ENCODE results near the gene BABAM2. TPM values are rescaled to one million over a fixed set of nuclear protein-coding genes. Genes with fewer than 3 reads are reported as not detected.

Gene BABAM2
- total RNA-seq: 10 to 100 TPM; 41.9 to 49.7 TPM

GRCh38 chr2:27890146-27890923 is at the start of gene BABAM2, which contains the start of gene RBKS:
Gene BABAM2 (plus strand): TSS chr2:27890729. CDS start chr2:27894557, 3,828 bp downstream.
Gene RBKS (minus strand): TSS chr2:27890387. CDS start chr2:27890345, 42 bp downstream.
- CTCF ChIA-PET: interaction anchor here (1.3 to 1.4 kb wide), 4 partner anchors 10 to 501 kb away, joined by 3 to 6 read pairs (median 5); no protein-coding TSS in a partner anchor
- H3K9me3 Mint-ChIP-seq: no peaks in the 10 kb centered on the region

GRCh38 chr2:27842894-27843293 is 47.6 kb upstream of the BABAM2 start:
- Mint-ChIP-seq H3K4me1 (no peaks in the 10 kb centered on the region), H3K36me3 (ENCODE audit: low read depth) (no peaks in the 10 kb centered on the region), H3K27ac (no peak overlapping the region), H3K27me3 (no peaks in the 10 kb centered on the region), H3K9me3 (no peaks in the 10 kb centered on the region), H3K4me3 (no peak overlapping the region)
- POLR2A ChIA-PET: no interaction called here
- CTCF ChIA-PET: interaction anchor here (1.4 kb wide), 1 partner anchor 10 kb away, joined by 4 read pairs; no protein-coding TSS in a partner anchor
- DNase-seq: no peak

More at GRCh38 chr2:27890146-27890923, at the start of gene BABAM2, which contains the start of gene RBKS:
- peak; percentile 86 for DNase-seq
- Mint-ChIP-seq H3K4me3 (peak within 1 kb of the TSS; percentile 92), H3K36me3 (ENCODE audit: low read depth) (peaks cover 17% of the 10 kb centered on the region), H3K4me1 (peaks cover 56% of the 10 kb centered on the region), H3K27me3 (peaks cover 2% of the 10 kb centered on the region), H3K27ac (peak within 1 kb of the TSS; percentile 98)
- POLR2A ChIA-PET: no interaction called here

GRCh38 chr2:27843992-27844391 is 46.5 kb upstream of the BABAM2 start:
- Mint-ChIP-seq H3K36me3 (ENCODE audit: low read depth) (no peaks in the 10 kb centered on the region), H3K27ac (no peak overlapping the region), H3K4me3 (no peak overlapping the region), H3K27me3 (no peaks in the 10 kb centered on the region), H3K4me1 (no peaks in the 10 kb centered on the region), H3K9me3 (no peaks in the 10 kb centered on the region)
- CTCF ChIA-PET: interaction anchor here (0.6 kb wide), 1 partner anchor 678 kb away, joined by 3 read pairs; no protein-coding TSS in a partner anchor
- POLR2A ChIA-PET: no interaction called here
- no peak for DNase-seq

GRCh38 chr2:27844821-27845255 is 45.7 kb upstream of the BABAM2 start:
- H3K27ac Mint-ChIP-seq: no peak overlapping the region
- H3K9me3 Mint-ChIP-seq: no peaks in the 10 kb centered on the region
- no peak for DNase-seq
- CTCF ChIA-PET: interaction anchor here (0.6 to 1.3 kb wide), 2 partner anchors 12 to 1993 kb away, joined by 3 to 4 read pairs; no protein-coding TSS in a partner anchor
- POLR2A ChIA-PET: no interaction called here
- no peaks in the 10 kb centered on the region for H3K36me3 Mint-ChIP-seq (ENCODE audit: low read depth)
- H3K4me1 Mint-ChIP-seq: no peaks in the 10 kb centered on the region
- no peak overlapping the region for H3K4me3 Mint-ChIP-seq
- no peaks in the 10 kb centered on the region for H3K27me3 Mint-ChIP-seq

- DNase-seq: no peak
- no peaks in the 10 kb centered on the region for H3K27me3 Mint-ChIP-seq
- POLR2A ChIA-PET: no interaction called here
- no peaks in the 10 kb centered on the region for H3K9me3 Mint-ChIP-seq
- no peaks in the 10 kb centered on the region for H3K36me3 Mint-ChIP-seq (ENCODE audit: low read depth)
- no peak overlapping the region for H3K4me3 Mint-ChIP-seq
- H3K27ac Mint-ChIP-seq: no peak overlapping the region
- CTCF ChIA-PET: interaction anchor here (0.5 to 1.1 kb wide), 3 partner anchors 9 to 709 kb away, joined by 3 read pairs; no protein-coding TSS in a partner anchor
- H3K4me1 Mint-ChIP-seq: no peaks in the 10 kb centered on the region
These were observed 43.2 kb upstream of the BABAM2 start for GRCh38 chr2:27847333-27847732.

- Mint-ChIP-seq H3K27ac (no peak overlapping the region), H3K4me3 (no peak overlapping the region), H3K36me3 (ENCODE audit: low read depth) (no peaks in the 10 kb centered on the region), H3K4me1 (no peaks in the 10 kb centered on the region), H3K9me3 (no peaks in the 10 kb centered on the region), H3K27me3 (no peaks in the 10 kb centered on the region)
- ChIA-PET POLR2A (no interaction called here), CTCF (no interaction called here)
- no peak for DNase-seq
These were observed 40.8 kb upstream of the BABAM2 start for GRCh38 chr2:27849558-27850205.

GRCh38 chr2:27852691-27853090 is 37.8 kb upstream of the BABAM2 start:
- Mint-ChIP-seq H3K4me3 (no peak overlapping the region), H3K27ac (no peak overlapping the region), H3K4me1 (peaks cover 2% of the 10 kb centered on the region), H3K36me3 (ENCODE audit: low read depth) (peaks cover 10% of the 10 kb centered on the region), H3K27me3 (no peaks in the 10 kb centered on the region), H3K9me3 (peaks cover 14% of the 10 kb centered on the region)
- ChIA-PET CTCF (no interaction called here), POLR2A (no interaction called here)
- DNase-seq: no peak

- H3K36me3 Mint-ChIP-seq (ENCODE audit: low read depth): peaks cover 11% of the 10 kb centered on the region
- no peak for DNase-seq
- H3K27ac Mint-ChIP-seq: no peak overlapping the region
- ChIA-PET POLR2A (no interaction called here), CTCF (no interaction called here)
- peaks cover 6% of the 10 kb centered on the region for H3K4me1 Mint-ChIP-seq
- peaks cover 15% of the 10 kb centered on the region for H3K9me3 Mint-ChIP-seq
- H3K4me3 Mint-ChIP-seq: no peak overlapping the region
- no peaks in the 10 kb centered on the region for H3K27me3 Mint-ChIP-seq
These were observed 36.2 kb upstream of the BABAM2 start for GRCh38 chr2:27854229-27854862.

GRCh38 chr2:27855476-27855875 is 35.1 kb upstream of the BABAM2 start:
- H3K9me3 Mint-ChIP-seq: peaks cover 15% of the 10 kb centered on the region

GRCh38 chr2:27856386-27856785 is 34.1 kb upstream of the BABAM2 start:
- ChIA-PET POLR2A (no interaction called here), CTCF (interaction anchor here (0.8 to 1.5 kb wide), 3 partner anchors 9 to 106 kb away, joined by 3 to 4 read pairs (median 3); no protein-coding TSS in a partner anchor)
- Mint-ChIP-seq H3K4me3 (no peak overlapping the region), H3K9me3 (peaks cover 15% of the 10 kb centered on the region), H3K27me3 (no peaks in the 10 kb centered on the region), H3K36me3 (ENCODE audit: low read depth) (peaks cover 11% of the 10 kb centered on the region), H3K4me1 (peaks cover 6% of the 10 kb centered on the region), H3K27ac (no peak overlapping the region)
- DNase-seq: no peak

More at GRCh38 chr2:27855476-27855875, 35.1 kb upstream of the BABAM2 start:
- POLR2A ChIA-PET: no interaction called here
- CTCF ChIA-PET: interaction anchor here (0.7 to 1.0 kb wide), 2 partner anchors 19 to 107 kb away, joined by 3 read pairs; no protein-coding TSS in a partner anchor
- H3K27ac Mint-ChIP-seq: no peak overlapping the region
- H3K4me3 Mint-ChIP-seq: no peak overlapping the region
- H3K36me3 Mint-ChIP-seq (ENCODE audit: low read depth): peaks cover 11% of the 10 kb centered on the region
- H3K4me1 Mint-ChIP-seq: peaks cover 6% of the 10 kb centered on the region
- H3K27me3 Mint-ChIP-seq: no peaks in the 10 kb centered on the region
- DNase-seq: no peak

GRCh38 chr2:27856956-27857355 is 33.6 kb upstream of the BABAM2 start:
- ChIA-PET POLR2A (no interaction called here), CTCF (interaction anchor here (0.6 to 1.5 kb wide), 3 partner anchors 9 to 385 kb away, joined by 3 to 4 read pairs (median 3); no protein-coding TSS in a partner anchor)
- Mint-ChIP-seq H3K27ac (no peak overlapping the region), H3K9me3 (peaks cover 15% of the 10 kb centered on the region), H3K4me1 (peaks cover 6% of the 10 kb centered on the region), H3K27me3 (no peaks in the 10 kb centered on the region), H3K4me3 (no peak overlapping the region), H3K36me3 (ENCODE audit: low read depth) (peaks cover 11% of the 10 kb centered on the region)
- DNase-seq: no peak

GRCh38 chr2:27857417-27858172 is 32.9 kb upstream of the BABAM2 start:
- Mint-ChIP-seq H3K9me3 (peaks cover 15% of the 10 kb centered on the region), H3K27me3 (no peaks in the 10 kb centered on the region), H3K36me3 (ENCODE audit: low read depth) (peaks cover 11% of the 10 kb centered on the region), H3K4me1 (peaks cover 6% of the 10 kb centered on the region), H3K4me3 (no peak overlapping the region), H3K27ac (no peak overlapping the region)
- ChIA-PET CTCF (interaction anchor here (0.6 to 1.5 kb wide), 2 partner anchors 10 to 384 kb away, joined by 3 read pairs; no protein-coding TSS in a partner anchor), POLR2A (no interaction called here)
- DNase-seq: no peak

All from activated CD4-positive, alpha-beta T cell treated with anti-CD3 and anti-CD28 coated beads, Interleukin-2, amount 10 ng/mL, durations not matched to agents 7 days and 5 days (primary cell).